M059J (cell line): ENCODE results near the gene LRRC71. TPM values are rescaled to one million over a fixed set of nuclear protein-coding genes. Genes with fewer than 3 reads are reported as not detected.

ENCODE experiments used
- DNase-seq: peaks from one replicate; pipeline ENCODE4 v3.0.0-alpha.2; 2012; ENCODE audit warnings: low read depth
- total RNA-seq: library from RNA; depleted of rRNA; stranded (reverse); fragments of >200 nt; shearing (Covaris generic); gene quantifications from 2 replicates; pipeline ENCODE4 v1.2.3, GENCODE V29; 2014

The LRRC71 gene
- total RNA-seq, 1 experiment from 2014 or later: not detected

DNA sequence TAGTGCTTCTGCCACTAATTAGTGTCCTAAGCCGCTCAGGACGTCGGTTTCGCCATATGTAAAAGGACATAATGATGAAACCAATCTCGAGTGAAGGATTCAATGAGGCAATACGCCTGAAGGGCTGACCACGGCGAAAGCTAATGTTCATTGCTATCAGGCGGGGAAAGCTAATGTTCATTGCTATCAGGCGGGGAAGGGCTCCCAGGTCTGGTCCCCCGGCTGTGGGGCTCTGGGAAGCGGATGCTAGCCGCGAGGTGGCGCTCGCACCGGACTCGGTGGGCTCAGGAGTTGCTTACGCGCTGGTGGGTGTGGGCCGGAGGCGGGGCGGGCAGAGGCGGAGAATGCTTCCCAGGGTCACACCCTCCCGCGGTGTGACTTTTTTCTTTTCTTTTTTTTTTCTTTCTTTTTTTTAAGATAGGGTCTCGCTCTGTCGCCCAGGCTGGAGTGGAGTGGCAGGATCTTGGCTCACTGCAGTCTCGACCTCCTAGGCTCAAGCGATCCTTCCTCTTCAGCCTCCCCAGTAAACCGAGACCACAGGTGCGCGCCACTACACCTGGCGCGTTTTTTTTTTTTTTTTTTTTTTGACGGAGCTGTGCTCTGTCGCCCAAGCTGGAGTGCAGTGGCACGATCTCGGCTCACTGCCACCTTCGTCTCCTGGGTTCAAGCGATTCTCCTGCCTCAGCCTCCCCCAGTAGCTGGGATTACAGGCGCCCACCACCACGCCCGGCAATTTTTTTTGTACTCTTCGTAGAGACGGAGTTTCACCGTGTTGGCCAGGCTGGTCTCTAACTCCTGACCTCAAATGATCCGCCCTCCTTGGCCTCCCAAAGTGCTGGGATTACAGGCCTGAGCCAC, 28.0 kb upstream of the LRRC71 start:
- DNase-seq: peak; percentile 78

DNA sequence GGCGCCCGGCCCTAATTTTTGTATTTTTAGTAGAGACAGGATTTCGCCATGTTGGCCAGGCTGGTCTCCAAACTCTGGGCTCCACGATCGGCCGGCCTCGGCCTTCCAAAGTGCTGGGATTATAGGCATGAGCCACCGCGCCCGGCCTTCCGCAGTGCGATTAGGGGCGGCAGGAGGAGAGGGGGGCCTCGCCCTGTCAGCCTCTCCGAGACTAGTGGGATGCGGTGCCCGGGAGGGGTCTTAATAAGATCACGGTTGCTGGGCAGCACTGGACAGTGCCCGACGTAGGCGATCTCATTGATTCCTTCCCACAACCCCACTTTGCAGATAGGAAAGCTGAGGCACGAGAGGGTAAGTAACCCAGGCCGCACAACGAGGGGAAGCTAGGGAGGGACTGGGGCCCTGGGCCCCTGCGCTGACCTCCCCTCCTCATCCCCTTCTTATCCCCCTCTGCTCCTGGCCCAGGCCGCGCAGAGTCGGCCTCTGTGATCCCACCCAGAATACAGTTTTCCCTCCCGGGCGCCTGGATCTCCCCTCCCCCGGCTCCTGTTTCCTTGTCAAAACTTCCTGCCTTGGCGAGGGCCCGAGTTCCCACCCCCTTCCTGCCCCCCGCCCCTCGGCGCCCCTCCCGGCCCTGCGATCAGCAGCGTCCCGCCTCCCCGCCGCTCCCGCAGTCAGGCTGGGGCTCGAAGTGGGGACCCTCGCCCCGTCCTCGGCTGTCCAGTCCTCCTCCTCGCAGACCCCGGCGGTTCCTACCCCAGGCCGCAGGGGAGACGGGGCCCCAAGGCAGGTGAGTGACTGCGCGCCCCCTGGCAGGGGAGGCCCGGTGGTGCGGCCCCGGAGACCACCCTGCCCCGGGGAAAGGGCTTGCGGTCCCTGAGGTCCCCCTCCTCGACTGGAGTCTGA, 27.1 kb upstream of the LRRC71 start, which contains the start of gene PEAR1:
Gene PEAR1 (plus strand): TSS at position 671 of the 906 bp plus-strand sequence. CDS start 10,209 bp downstream, outside the sequence.
- no peak for DNase-seq

DNA sequence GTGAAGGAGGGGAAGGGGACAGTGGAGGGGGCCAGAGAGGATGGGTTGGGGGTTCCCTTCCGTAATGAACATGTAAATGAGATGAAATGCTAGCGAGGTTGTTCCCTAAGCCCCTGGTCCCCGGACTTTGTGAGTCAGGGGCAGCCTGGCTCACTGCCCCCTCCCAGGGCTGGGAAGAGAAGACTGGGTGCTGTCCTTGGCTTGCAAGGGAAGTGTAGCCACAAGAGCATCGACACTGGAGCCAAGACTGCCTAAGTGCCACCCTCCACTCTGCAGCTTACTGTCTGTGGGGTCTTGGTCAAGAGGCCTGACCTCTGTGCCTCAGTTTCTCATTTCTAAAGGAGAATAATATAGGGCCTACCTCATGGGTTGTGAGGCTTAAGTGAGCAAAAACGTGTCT, 26.4 kb upstream of the LRRC71 start:
- no peak for DNase-seq

DNA sequence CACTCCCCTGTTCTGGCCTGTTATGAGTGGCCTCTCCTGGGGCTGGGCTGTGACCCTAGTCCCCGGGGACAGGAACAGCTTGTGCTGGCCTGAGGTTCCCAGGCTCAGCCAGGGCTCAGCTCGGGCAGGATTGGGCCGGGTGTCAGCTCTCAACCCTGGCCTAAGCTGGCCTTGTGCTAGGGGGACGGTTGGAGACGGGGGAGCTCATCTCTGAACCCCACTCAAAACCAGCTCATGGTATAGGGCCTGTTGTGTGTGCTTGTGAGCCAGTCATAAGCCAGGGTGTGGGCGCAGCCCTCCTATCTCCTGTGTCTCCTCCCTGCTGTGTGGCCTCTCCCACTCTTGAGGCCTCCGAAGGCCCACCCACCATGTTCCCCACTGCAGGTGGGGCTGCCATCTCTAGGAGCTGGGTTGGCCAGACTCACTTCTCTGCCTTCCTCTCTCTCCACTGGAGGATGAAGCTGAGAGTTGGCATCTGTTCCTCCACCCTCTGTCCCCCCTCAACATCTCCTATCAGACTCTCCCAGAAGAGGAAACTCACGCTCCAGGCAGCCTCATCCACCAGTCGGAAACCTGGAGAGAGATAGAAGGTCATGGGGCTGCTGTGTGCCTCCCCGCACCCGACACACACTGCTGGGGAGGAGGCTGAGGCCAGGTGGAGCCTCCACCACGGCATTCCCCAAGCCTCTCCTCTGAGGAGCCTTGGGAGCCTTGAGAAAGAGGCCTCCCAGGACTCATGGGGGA, 25.5 kb upstream of the LRRC71 start:
- no peak for DNase-seq

DNA sequence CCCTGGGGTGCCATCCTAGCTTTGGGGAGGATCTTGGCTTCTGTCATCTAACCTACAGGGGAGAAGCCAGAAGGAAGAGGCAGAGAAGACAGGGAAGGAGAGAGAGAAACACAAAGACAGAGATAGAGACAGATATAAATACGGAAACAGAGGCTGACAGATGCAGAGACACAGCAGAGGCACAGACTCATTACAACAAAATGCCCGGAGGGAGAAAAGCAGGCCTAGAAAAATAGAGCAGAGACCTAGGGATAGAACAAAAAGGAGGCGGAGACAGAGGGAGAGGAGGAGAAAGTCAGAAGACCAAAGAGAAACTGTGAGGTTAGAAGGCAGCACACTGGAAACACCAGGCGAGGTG, 25.0 kb upstream of the LRRC71 start:
- peak; percentile 58 for DNase-seq

DNA sequence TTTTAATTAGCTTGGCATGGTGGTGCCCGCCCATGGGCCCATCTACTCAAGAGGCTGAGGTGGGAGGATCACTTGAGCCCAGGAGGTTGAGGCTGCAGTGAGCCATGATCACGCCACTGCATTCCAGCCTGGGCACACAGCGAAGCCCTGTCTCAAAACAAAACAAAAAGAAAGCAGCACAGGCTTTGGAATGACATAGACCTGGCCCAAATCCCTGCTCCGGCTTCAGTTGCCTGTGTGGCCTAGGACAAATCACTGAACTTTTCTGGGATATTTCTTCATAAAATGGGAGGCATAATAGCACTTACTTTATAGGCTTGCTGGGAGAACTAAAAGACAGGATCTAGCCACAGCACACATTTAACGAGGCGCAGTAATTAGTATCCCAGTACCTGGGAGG, 24.5 kb upstream of the LRRC71 start:
- no peak for DNase-seq

DNA sequence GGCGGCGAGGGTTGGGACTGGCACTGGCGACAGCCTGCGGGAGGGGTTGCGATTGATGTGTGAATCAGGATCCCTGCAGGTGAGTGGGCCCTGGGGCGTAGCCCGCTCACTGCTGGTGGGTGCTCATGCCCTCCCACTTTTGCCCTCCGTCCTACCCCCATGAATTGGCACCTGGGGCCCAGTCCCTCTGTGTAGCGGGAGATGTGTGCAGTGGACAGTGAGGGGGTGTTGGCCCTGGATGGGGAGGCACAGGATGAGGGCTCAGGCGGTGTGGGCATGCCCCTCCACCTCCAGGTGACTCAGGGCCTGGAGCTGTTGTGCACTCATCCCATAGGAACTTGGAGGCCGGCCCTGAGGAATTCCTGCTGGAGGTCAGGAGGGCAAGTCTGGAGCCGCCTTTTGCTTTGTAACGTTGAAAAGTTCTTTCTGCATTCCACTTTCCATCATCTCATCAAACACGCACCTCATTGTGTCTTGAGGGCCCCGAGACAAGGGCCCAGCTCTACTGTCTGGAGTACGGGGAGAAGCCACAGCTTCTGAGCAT, 23.9 kb upstream of the LRRC71 start:
- peak; percentile 95 for DNase-seq

DNA sequence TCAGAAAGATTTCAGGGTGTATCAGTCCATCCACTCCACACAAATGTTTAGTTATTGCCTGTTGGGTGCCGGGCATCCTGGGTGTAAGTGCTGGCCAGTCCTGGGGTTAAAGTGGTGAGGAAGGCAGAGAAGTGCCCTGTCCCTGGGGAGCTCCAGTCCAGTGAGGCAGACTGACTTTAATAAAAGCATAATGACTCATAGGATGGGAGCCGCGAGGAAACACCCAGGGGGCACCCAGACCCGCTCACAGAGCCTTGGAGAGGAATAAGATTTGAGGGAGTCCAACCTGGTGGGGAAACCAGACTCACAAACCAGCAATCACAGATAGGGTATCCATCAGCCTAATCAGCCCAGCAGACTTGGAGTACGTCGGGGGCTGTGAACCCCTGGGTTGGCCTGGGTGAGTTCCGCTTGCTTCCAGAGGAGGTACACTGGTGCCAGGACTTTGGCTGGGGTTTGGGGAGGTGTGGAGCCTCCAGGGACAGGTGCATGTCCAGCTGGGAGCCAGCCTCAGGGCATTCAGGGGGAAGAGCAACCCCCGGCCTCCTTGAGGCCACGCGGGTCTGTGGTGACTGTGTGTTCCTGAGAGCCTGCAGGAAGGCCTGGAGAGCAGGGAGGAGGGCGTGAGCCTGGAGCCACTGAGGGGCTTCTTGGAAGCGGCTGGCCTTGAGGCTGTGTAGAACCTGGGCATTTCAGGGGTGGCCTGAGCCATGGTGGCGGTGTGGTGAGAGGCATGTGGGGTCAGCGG, 23.2 kb upstream of the LRRC71 start:
- peak; percentile 82 for DNase-seq

DNA sequence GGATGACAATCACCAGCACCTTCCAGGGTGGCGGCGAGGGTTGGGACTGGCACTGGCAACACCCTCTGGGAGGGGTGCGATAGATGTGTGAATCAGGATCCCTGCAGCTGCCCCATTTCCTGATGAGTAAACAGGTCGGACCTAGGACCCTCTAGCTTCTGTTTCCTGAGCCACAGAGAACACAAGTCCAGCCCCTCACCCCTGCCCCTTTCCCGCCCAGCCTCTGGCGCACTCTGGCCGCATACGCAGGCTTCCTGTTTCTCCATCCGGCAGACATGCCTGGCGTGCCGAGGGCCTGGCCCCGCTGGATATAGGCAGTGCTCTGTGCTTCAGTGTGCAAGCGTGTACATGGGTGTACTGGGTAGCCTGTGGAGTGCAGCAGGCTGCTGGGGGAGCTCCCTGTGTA, 22.3 kb upstream of the LRRC71 start:
- DNase-seq: no peak

DNA sequence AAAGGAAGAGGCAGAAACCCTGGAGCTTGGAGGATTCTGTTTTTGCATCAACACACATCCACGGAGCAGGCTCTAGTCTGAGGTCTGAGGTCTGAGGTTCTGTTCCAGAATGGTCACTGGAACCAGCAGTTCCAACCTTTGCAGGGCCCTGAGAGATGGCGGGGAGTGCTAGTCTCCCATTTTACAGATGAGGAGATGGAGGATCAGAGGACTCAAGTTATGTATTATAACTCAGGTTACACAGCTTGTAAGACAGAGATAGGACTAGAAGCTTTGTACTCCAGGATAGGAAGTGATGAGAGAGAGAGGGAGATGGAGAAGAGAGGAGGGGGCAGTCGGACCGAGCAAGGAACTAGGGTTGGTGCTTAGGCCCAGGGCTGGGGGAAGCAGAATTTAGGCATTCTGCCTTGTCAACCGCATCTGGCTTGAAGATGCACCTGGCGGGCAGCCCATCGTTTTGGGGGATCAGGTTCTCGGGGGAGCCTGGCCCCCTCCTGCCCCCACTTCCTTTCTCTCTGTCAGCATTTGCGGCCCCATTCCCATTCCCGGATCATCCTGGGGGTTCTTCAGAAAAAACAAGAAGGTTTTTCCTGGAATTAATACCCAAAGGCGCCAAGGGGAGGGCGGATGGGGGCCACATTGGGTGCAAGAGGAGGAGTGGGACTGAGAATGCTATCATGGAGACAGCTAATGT, 21.3 kb upstream of the LRRC71 start:
- no peak for DNase-seq

DNA sequence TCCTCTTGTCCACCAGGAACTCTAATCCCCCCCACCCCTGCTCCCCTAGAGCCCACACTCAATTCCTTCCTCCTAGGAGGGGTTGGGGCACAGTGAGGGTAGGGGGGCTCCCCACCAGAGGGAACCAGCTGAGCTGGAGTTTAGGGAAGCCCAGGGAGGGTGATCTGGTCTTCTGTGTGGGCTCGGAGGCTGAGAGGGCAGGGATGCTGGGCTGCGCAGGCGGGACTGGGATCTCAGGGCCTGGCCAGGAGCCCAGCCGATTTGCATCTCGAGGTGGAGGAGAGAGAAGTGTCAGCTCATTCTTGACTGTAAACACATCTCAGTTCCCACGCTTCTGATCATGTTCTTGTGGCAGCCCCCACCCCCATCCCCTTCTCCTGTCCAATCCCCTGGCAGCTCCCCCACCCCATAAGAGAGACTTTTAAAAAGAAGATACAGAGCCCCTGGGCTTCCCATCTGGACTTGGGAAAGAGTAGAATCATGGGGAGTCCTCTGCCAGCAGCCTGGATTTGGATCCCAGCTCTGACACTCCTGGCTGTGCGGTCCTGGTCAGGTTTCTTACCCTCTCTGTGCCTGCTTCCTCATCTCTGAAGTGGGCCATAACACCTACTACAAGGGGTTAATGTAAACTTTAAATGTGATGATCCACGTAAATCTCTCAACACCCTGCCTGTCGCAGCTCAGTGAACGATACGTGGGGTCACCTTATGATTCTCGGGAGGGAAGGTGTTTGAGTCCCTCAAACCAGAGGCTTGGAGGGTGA, 20.3 kb upstream of the LRRC71 start:
- DNase-seq: no peak

DNA sequence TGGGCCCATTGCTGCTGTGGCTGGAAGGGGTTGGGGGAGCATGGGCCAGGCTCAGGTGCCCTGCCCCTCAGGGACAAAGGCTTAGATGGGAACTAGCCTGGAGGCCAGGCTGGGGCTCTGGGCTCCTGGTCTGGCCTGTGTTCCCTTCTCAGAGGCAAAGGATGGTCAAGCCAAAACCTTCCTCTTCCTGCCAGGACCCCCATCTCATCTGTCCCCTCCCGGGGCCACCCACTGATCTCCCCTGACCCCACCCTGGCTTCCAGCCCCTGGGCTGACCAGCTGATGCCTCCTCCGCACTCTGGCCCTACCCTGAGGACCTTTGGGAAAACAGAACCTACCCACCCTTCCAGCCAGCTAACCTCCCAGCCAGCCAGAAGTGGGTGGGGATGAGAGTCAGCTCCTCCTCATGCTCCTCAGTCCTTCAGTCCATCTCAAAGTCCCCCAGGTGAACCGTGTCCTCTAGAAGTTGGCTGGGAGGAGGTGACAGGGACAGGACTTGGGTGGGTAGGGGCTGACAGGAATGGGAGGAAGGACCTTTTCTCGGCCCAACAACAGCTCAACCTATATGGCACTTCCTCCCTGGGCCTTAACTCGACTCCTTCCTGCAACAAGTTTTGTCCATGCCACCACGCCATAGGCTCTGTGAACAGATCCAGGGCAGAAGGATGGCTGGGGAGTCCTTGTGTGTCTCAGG, 19.4 kb upstream of the LRRC71 start:
- DNase-seq: no peak

DNA sequence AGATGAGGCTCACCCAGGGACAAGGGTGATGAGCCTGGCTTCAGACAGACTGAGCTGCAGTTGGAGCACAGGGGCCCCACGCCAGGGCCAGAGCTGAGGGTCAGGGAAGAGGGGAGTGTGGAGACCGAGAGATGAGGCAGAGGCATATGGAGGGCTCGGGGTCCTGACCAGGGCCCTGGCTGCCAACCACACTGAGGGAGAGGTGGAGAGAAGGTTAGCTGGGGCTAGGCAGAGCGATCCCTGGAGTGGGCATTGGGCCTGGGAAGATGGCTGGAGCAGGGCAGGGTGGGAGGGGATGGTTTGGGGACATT, 18.9 kb upstream of the LRRC71 start:
- DNase-seq: no peak

DNA sequence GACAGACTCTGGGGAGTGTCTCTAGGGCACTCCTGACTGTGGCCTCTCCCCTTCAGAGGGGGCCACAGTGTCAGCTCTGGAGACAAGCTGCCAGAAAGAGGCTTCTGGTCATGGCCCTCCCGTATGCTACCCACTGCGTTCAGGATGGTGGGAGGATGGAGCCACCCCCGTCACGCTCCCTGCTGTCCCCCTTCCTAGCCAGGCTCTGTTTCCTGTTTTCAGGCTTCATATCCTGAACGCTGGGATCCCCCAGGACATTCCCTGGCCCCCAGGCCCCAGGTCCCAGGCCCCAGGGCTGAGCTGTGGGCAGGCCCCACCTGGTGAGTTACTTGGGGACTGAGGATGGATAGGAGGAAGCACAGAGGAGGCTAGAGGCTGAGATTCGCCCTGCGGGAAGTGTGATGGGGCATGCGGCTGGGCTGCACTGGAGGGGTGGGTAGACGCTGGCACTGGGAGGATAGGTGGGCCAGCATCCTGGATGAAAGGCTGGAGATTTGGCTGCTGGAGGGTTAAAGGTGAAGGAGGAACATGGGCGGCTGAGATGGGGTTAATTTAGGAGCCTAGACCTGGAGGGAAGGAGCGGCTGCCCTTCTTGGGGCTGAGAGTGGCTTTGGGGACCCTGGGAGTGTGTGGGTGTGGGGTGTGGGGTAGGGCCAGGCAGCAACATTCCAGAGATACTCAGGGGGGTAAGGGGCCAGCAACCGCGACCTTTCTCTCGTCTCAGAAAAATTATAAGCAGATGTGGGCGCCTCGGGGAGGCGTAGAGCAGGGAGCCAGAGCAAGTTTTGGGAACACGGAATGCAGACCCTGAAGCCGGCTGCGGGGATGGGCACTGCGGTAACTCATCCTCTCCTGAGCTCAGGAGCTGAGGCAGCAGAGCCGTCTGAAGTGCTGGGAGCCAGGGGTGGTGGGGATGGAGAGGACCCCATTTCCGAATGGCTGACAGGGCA, 18.2 kb upstream of the LRRC71 start:
- DNase-seq: no peak

DNA sequence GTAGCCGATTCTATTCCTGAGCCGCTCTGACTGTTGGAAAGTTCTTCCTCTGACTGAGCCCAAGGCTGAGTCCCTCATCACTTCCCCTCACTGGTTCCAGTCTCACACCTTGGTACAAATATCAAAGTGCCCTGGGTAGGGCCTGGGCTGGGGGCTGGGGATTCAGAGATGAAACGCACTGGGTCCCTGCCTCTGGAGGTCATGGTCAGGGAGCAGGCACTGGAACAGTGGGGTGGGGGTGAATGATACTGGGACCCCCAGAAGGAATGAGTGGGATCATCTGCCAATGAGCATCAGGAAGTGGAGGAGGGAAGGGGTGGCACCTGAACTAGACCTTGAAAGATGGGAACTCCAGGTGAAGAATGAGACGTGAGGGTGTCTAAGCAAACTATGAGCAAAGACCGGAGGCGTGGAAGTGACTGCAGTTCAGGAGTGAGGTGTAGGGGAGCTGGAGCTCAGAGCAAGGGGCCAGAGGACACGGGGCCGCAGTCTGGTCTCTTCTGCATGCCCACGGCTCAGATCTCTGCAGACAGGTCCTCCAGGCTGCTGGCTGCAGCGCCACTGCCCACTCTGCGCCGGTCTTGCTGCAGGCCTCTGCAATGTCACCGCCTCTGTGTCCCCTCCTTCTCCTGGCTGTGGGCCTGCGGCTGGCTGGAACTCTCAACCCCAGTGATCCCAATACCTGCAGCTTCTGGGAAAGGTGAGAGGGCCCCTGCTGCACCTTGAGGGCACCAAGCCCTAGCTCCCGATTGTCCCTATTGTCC, 16.9 kb upstream of the LRRC71 start:
- DNase-seq: no peak

DNA sequence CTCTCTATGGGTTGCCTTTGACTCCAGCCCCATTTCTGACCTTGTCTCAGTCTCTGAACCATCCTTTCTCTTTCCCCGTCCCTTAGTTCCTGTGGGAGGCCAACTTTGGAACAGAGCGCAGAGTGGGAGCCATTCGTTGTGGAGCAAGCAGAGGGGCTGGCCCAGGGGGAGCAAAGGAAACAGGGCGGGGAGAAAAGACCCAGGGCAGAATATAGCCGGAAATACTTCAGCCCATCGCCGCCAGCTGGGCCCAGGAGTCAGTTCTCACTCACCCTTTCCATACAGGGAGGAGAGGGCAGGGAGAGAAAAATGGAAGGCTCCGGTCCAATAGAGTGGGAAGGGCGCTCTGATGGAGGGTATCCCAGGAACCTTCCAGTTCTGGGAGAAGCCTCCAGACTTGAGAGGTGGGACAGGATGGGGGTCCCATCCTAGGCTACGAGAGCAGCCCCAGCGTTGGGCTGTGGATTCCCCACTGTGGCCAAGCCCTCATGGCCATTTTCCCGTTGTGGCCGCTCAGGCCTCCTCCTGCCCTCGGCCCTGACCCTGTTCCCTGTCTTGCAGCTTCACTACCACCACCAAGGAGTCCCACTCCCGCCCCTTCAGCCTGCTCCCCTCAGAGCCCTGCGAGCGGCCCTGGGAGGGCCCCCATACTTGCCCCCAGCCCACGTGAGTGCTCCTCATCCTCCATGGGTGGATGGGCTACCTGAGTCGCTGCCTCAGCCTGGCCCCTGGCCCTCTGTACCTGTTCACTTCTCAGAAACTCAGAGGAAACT, 16.1 kb upstream of the LRRC71 start:
- no peak for DNase-seq
